Endothelial cell of umbilical vein (primary cell): ENCODE results near the gene MSTO1.
"Not testable (repeated sequence)": the region's sequence is repeated elsewhere in the genome, so short reads cannot be mapped to it uniquely, and the experiment has no call there.

Source experiments
- CTCF ChIP-seq, 2 donors: IDR thresholded peaks; 1 replicate in 1 of 2; 2 replicates in 1 of 2; pipeline ENCODE4 v1.5.1; 2011; ENCODE audit warnings: low read length in 2 of 2, mild to moderate bottlenecking in 2 of 2, moderate library complexity in 2 of 2, control low read depth in 1 of 2, inconsistent platforms in 1 of 2, low read depth in 1 of 2; ENCODE audit not compliant: insufficient read depth in 1 of 2; ENCODE audit errors: extremely low read depth in 1 of 2
- EZH2 ChIP-seq: IDR thresholded peaks from 2 replicates; pipeline ENCODE4 v1.6.1; 2012; ENCODE audit warnings: borderline replicate concordance, low read depth, mild to moderate bottlenecking, moderate library complexity, low read length, inconsistent platforms; ENCODE audit not compliant: severe bottlenecking
- FOS ChIP-seq: IDR thresholded peaks from 2 replicates; pipeline ENCODE4 v1.6.1; 2011; ENCODE audit warnings: mild to moderate bottlenecking, low read length, moderate library complexity, borderline replicate concordance; ENCODE audit not compliant: insufficient read depth
- GATA2 ChIP-seq: IDR thresholded peaks from 2 replicates; pipeline ENCODE4 v1.7.0; 2011; ENCODE audit warnings: low read depth, mild to moderate bottlenecking, moderate library complexity, mixed read lengths, low read length; ENCODE audit not compliant: insufficient read length, insufficient read depth
- POLR2A ChIP-seq: IDR thresholded peaks from 2 replicates; pipeline ENCODE4 v1.6.1; 2012; ENCODE audit warnings: low read depth, mild to moderate bottlenecking, control low read depth, low read length
- POLR2AphosphoS5 ChIP-seq: IDR thresholded peaks from 2 replicates; pipeline ENCODE4 v1.6.1; 2012; ENCODE audit warnings: low read depth, mild to moderate bottlenecking, control low read depth, low read length, moderate library complexity; ENCODE audit not compliant: insufficient read depth
- TF ChIP-seq, protein P1 (sequence below): IDR thresholded peaks from 2 replicates; pipeline ENCODE4 v1.6.1; 2011; ENCODE audit not compliant: insufficient read depth, insufficient read length

- not testable (repeated sequence) for TF ChIP-seq POLR2AphosphoS5; EZH2; CTCF (IDR thresholded peaks at IDR 0.05; ENCODE audit: extremely low read depth in 1 of 2, insufficient read depth in 1 of 2, low read depth in 1 of 2, low read length in 2 of 2); POLR2A; FOS; GATA2
- TF ChIP-seq, protein P1, sequence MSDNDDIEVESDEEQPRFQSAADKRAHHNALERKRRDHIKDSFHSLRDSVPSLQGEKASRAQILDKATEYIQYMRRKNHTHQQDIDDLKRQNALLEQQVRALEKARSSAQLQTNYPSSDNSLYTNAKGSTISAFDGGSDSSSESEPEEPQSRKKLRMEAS = not testable (repeated sequence)
Measured at GRCh38 chr1:155590516-155591247, 19.3 kb upstream of the MSTO1 start.
